ENCODE measurements around the gene SLC6A5. TPM values are rescaled to one million over a fixed set of nuclear protein-coding genes. Genes with fewer than 3 reads are reported as not detected.

Gene SLC6A5
- total RNA-seq, 4 donors from 2014 or later: not detected

DNA sequence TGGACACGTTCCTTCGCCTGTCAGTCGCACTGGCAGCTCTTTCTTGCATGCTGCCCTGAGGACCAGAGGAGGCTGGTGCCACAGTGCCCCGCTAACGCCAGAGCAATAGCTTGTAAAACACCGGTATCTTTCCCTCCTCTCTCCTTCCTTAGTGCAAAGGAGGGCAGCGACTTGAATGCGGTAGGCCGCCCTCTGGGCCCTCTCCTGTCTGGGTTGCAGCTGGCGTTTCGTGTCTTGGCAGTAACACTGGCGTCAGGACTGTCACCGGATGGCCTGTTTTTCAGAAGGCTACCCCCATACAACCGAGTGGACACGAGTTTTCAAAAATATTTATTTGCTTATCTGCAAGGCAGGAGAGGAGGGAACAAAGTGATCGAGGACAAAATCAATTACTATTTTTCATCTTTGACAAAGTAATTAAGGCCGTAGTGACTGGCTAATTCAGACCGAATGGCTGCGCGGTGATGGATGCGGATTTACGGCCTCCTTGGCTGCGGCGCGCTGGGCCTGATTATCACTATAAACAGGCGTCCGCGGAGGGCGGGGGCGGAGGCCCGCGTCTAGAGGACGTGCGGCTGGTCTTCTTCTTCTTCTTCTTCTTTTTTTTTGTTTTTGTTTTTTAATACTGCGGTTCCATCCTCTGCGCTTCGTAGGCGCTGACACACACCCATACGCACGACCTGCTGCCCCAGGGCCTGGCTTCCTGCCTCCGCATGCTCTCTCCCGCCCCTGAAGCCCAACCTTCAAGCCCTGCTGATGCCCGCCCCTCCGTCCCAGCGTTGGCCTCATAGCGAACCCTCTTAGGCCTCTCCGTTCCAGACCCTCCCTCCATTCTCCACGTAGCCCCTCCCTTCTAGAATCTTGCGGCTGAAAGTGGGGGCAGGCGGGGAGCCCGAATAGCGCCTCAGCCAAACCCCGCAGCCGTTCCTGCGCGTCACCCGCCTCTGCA lies 2.9 kb upstream of the SLC6A5 start:
- TF ChIP-seq, protein P1, sequence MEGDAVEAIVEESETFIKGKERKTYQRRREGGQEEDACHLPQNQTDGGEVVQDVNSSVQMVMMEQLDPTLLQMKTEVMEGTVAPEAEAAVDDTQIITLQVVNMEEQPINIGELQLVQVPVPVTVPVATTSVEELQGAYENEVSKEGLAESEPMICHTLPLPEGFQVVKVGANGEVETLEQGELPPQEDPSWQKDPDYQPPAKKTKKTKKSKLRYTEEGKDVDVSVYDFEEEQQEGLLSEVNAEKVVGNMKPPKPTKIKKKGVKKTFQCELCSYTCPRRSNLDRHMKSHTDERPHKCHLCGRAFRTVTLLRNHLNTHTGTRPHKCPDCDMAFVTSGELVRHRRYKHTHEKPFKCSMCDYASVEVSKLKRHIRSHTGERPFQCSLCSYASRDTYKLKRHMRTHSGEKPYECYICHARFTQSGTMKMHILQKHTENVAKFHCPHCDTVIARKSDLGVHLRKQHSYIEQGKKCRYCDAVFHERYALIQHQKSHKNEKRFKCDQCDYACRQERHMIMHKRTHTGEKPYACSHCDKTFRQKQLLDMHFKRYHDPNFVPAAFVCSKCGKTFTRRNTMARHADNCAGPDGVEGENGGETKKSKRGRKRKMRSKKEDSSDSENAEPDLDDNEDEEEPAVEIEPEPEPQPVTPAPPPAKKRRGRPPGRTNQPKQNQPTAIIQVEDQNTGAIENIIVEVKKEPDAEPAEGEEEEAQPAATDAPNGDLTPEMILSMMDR (IDR thresholded peaks at IDR 0.05 in 4 of 5, conservative IDR thresholded peaks at IDR 0.05 in 1 of 5): no peak
- no peak for TF ChIP-seq POLR2A (IDR thresholded peaks at IDR 0.05)
- no peak for DNase-seq
- Histone ChIP-seq H3K27me3 (peaks cover 60 to 76% (median 71%) of the 10 kb centered on the region in 3 donors), H3K27ac (no peak overlapping the region), H3K4me3 (peak overlapping the region in 3 of 4 donors; percentile 23 to 26 (median 25)), H3K4me1 (no peaks in the 10 kb centered on the region), H3K36me3 (no peaks in the 10 kb centered on the region), H3K9me3 (no peaks in the 10 kb centered on the region)
- in situ Hi-C loops (cut with MboI; ENCODE audit: low sequenced_read_pairs in 4 of 4) (no loop called here), intact Hi-C loops (cut with DNase I; ENCODE audit: low total_unique reads) (no loop called here)
- ATAC-seq: no peak

DNA sequence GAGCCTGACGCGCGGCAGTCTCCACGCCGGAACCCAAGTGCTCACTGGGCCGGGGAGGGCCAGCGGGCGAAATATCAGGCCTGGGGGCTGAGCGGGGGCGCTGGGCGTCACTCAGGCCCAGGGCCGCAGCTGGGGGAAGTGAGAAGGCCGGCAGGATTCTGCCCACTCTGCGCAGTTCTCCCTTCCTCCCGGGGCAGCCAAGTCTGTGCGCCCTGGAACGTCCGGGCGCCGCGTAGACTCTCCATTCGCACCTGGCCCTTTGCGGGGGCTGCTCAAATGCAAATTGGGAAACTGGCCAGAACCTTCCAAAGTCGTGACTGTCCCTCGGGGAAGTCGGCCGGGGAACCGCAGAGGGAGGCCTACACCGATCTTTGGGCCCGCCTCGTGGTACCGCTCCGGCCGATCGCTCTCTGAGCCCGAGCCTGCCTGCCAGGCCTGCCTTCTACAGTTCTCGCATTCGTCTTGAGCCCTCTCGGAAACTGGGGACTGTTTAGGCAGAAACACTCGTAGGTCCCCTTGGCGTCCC lies 2.2 kb upstream of the SLC6A5 start:
- intact Hi-C loops (cut with DNase I; ENCODE audit: low total_unique reads) (no loop called here), in situ Hi-C loops (cut with MboI; ENCODE audit: low sequenced_read_pairs in 4 of 4) (no loop called here)
- TF ChIP-seq, protein P1 (IDR thresholded peaks at IDR 0.05 in 4 of 5, conservative IDR thresholded peaks at IDR 0.05 in 1 of 5): no peak
- no peak for TF ChIP-seq POLR2A (IDR thresholded peaks at IDR 0.05)
- DNase-seq (no peak), ATAC-seq (no peak)
- Histone ChIP-seq H3K4me3 (peak overlapping the region in 3 of 4 donors; percentile 23 to 26 (median 25)), H3K27ac (no peak overlapping the region), H3K36me3 (no peaks in the 10 kb centered on the region), H3K4me1 (no peaks in the 10 kb centered on the region), H3K27me3 (peaks cover 66 to 83% (median 78%) of the 10 kb centered on the region in 3 donors), H3K9me3 (no peaks in the 10 kb centered on the region)

DNA sequence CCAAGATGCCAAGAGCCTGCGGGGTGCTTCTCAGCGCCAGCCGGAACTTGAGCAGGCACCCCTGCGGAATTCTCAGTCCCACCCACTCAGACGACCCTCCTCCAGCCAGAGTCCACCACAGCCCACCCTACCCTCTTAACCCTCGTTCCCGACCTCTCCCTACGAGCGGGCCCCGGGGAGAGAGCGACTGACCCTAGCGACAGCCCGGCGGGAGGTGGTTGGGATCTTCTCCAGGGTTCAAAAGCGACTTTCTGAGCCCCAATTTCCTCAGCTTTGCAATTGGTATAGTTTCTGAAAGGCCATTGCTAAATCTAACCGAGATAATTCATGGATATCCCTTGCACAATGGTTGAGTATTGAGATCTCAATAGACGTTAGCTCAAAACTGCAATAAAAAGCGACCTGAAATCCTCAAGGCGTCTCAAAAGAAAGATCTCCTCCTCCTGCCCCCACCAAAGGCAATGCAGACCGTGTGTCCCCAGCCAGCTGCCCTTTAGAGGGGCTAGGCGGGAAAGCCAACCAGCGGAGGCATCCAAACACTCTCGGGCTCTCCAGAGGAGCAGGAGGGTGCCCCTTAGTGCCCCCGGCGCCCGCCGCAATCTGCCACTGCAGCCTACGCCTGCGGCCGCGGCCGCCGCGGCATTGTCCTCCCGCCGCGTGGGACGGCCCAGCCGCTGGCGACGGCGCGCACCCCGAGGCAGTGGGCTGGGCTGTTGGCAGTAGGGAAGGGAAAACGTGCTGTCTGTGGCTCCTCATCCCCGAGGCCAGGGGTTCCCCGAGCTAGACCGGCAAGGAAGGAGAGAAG lies 1.5 kb upstream of the SLC6A5 start:
- H3K36me3 ChIP-seq: no peaks in the 10 kb centered on the region
- no peak for ATAC-seq
- H3K27me3 ChIP-seq: peaks cover 73 to 90% (median 84%) of the 10 kb centered on the region in 3 donors
- H3K9me3 ChIP-seq: no peaks in the 10 kb centered on the region
- intact Hi-C loops (cut with DNase I; ENCODE audit: low total_unique reads) (no loop called here), in situ Hi-C loops (cut with MboI; ENCODE audit: low sequenced_read_pairs in 4 of 4) (no loop called here)
- TF ChIP-seq, protein P1 (IDR thresholded peaks at IDR 0.05 in 4 of 5, conservative IDR thresholded peaks at IDR 0.05 in 1 of 5): no peak
- no peak for TF ChIP-seq POLR2A (IDR thresholded peaks at IDR 0.05)
- H3K4me3 ChIP-seq: no peak overlapping the region
- DNase-seq: no peak
- no peaks in the 10 kb centered on the region for H3K4me1 ChIP-seq
- H3K27ac ChIP-seq: no peak overlapping the region

DNA sequence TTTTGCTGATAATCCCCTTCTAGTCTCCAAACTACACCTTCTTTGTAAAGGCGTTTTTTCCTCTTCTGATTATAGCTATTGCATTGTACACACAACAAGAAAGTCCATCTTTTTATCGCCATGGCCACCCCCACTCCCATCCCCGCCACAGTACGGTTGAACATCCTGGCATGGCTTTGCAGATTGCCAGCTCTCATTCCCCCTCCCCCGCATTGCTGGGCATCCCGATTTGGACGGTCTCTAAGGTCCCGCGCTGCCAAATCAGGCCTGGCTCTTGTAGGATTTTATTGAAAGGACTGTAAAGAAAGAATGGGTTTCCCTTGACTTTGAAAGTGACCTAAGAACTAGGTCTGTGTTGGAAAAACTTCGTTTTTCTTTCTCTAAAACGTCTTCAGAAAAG lies 916 bp upstream of the SLC6A5 start:
- H3K27me3 ChIP-seq: peaks cover 79 to 96% (median 88%) of the 10 kb centered on the region in 3 donors
- no peak overlapping the region for H3K27ac ChIP-seq
- in situ Hi-C loops (cut with MboI; ENCODE audit: low sequenced_read_pairs in 4 of 4) (no loop called here), intact Hi-C loops (cut with DNase I; ENCODE audit: low total_unique reads) (no loop called here)
- TF ChIP-seq, protein P1 (IDR thresholded peaks at IDR 0.05 in 4 of 5, conservative IDR thresholded peaks at IDR 0.05 in 1 of 5): no peak
- TF ChIP-seq POLR2A (IDR thresholded peaks at IDR 0.05): no peak
- H3K9me3 ChIP-seq: no peaks in the 10 kb centered on the region
- H3K4me1 ChIP-seq: no peaks in the 10 kb centered on the region
- ATAC-seq (no peak), DNase-seq (no peak)
- no peak overlapping the region for H3K4me3 ChIP-seq
- H3K36me3 ChIP-seq: no peaks in the 10 kb centered on the region
